NOMO-1 treated with dmso at 0.1 percent for 144 hours (cell line): ENCODE data around the gene IKZF4.
"Not testable (repeated sequence)": the region's sequence is repeated elsewhere in the genome, so short reads cannot be mapped to it uniquely, and the experiment has no call there.

Source experiments
- DNase-seq: peaks from one replicate; lab custom pipeline; 2025; ENCODE audit not compliant: unreplicated experiment; lab: John Stamatoyannopoulos, UW

IKZF4 gene

GRCh38 chr12:55997535-55997859 lies 23.3 kb upstream of the IKZF4 start:
- DNase-seq, result no peak

- not testable (repeated sequence) for DNase-seq
These were observed 21.3 kb upstream of the IKZF4 start for GRCh38 chr12:55999522-55999921.

- not testable (repeated sequence) for DNase-seq
These were observed 20.8 kb upstream of the IKZF4 start for GRCh38 chr12:55999999-56000540.

- DNase-seq, result no peak
These were observed 19.2 kb upstream of the IKZF4 start for GRCh38 chr12:56001487-56002100.

GRCh38 chr12:56003376-56003775 lies 17.5 kb upstream of the IKZF4 start:
- DNase-seq, result not testable (repeated sequence)

GRCh38 chr12:56004211-56004610 lies 16.6 kb upstream of the IKZF4 start:
- DNase-seq, result no peak

GRCh38 chr12:56007564-56008559 lies 13.0 kb upstream of the IKZF4 start:
- no peak for DNase-seq

GRCh38 chr12:56010111-56010570 lies 10.7 kb upstream of the IKZF4 start:
- no peak for DNase-seq

GRCh38 chr12:56011509-56012090 lies 9.2 kb upstream of the IKZF4 start:
- DNase-seq, result no peak

- DNase-seq, result no peak
These were observed 7.4 kb upstream of the IKZF4 start for GRCh38 chr12:56013482-56013881.

GRCh38 chr12:56014205-56014604 lies 6.6 kb upstream of the IKZF4 start:
- no peak for DNase-seq

- no peak for DNase-seq
These were observed 3.7 kb upstream of the IKZF4 start for GRCh38 chr12:56017181-56017580.

- DNase-seq, result no peak
These were observed 2.5 kb upstream of the IKZF4 start for GRCh38 chr12:56018356-56018755.

GRCh38 chr12:56021889-56022497 lies 1.1 kb downstream of the IKZF4 start:
- DNase-seq, result no peak

GRCh38 chr12:56028511-56029165 lies 7.8 kb downstream of the IKZF4 start:
- no peak for DNase-seq

GRCh38 chr12:56029166-56029519 lies 8.3 kb downstream of the IKZF4 start:
- DNase-seq, result no peak

- DNase-seq, result no peak
These were observed 8.9 kb downstream of the IKZF4 start for GRCh38 chr12:56029666-56030293.

GRCh38 chr12:56031987-56032386 lies 11.1 kb downstream of the IKZF4 start:
- no peak for DNase-seq

- DNase-seq, result no peak
These were observed 13.9 kb downstream of the IKZF4 start for GRCh38 chr12:56034586-56035332.

GRCh38 chr12:56037161-56037560 lies 16.3 kb downstream of the IKZF4 start:
- no peak for DNase-seq
